OCI-LY7 (cell line): ENCODE measurements around the gene EPS8L2. TPM values are rescaled to one million over a fixed set of nuclear protein-coding genes. Genes with fewer than 3 reads are reported as not detected.

Experiments
- BruUV-seq: library from RNA; stranded (reverse); fragments of 400-500 nt; replicated peaks from 2 replicates; lab custom pipeline; 2021; lab: Mats Ljungman, UMichigan
- CTCF ChIA-PET: fragments of 300-600 bp; sonication (Branson Sonifier 250); formaldehyde crosslinking; loops from one replicate; lab custom pipeline; 2022; ENCODE audit warnings: antibody characterized with exemption; ENCODE audit not compliant: unreplicated experiment; lab: Charles Lee
- POLR2A ChIA-PET: fragments of 300-600 bp; sonication (Branson Sonifier 250); formaldehyde crosslinking; loops from one replicate; lab custom pipeline; 2022; ENCODE audit warnings: antibody characterized with exemption; lab: Charles Lee
- DNase-seq: peaks from one replicate; pipeline ENCODE4 v3.0.0-alpha.2; 2015; ENCODE audit warnings: low spot score
- H2AFZ ChIP-seq: fragments of 200-600 bp; sonication (generic), shearing (Covaris generic); 2 replicates; pipeline ENCODE4 v1.6.1; 2014; ENCODE audit warnings: mild to moderate bottlenecking, antibody characterized with exemption, low read length, moderate library complexity
- H3K27ac ChIP-seq: fragments of 200-600 bp; sonication (generic); 2 replicates; pipeline ENCODE4 v1.5.1; 2014; ENCODE audit warnings: mixed run types, low read depth, mild to moderate bottlenecking, moderate library complexity, low read length, inconsistent platforms; ENCODE audit not compliant: poor library complexity, severe bottlenecking
- H3K36me3 ChIP-seq: fragments of 200-600 bp; sonication (generic); 2 replicates; pipeline ENCODE4 v1.6.1; 2014; ENCODE audit warnings: mild to moderate bottlenecking, antibody characterized with exemption, low read length, moderate library complexity, mixed read lengths; ENCODE audit not compliant: insufficient read depth
- H3K4me1 ChIP-seq: fragments of 200-600 bp; sonication (generic); 2 replicates; pipeline ENCODE4 v1.5.1; 2014; ENCODE audit warnings: mild to moderate bottlenecking, low read length; ENCODE audit not compliant: insufficient read depth, poor library complexity, severe bottlenecking
- H3K4me2 ChIP-seq: fragments of 200-600 bp; sonication (generic); 2 replicates; pipeline ENCODE4 v1.6.1; 2014; ENCODE audit warnings: mild to moderate bottlenecking, low read length
- H3K4me3 ChIP-seq: fragments of 200-600 bp; sonication (generic); 2 replicates; pipeline ENCODE4 v1.5.1; 2014; ENCODE audit warnings: mild to moderate bottlenecking, low read depth, low read length; ENCODE audit not compliant: poor library complexity, severe bottlenecking
- H3K79me2 ChIP-seq: fragments of 200-600 bp; sonication (generic); 2 replicates; pipeline ENCODE4 v1.6.1; 2016; ENCODE audit warnings: low read depth, mild to moderate bottlenecking, low read length, moderate library complexity, mixed read lengths; ENCODE audit not compliant: insufficient read depth
- H3K9me2 ChIP-seq: fragments of 200-600 bp; sonication (generic); 2 replicates; pipeline ENCODE4 v1.6.1; 2016; ENCODE audit warnings: mild to moderate bottlenecking, low read length, mixed read lengths; ENCODE audit not compliant: insufficient read depth
- H3K9me3 ChIP-seq: fragments of 200-600 bp; sonication (generic); 2 replicates; pipeline ENCODE4 v1.6.1; 2014; ENCODE audit warnings: mild to moderate bottlenecking, mixed run types, low read length, mixed read lengths
- H4K20me1 ChIP-seq: fragments of 200-600 bp; sonication (generic); 2 replicates; pipeline ENCODE4 v1.6.1; 2014; ENCODE audit warnings: mild to moderate bottlenecking, antibody characterized with exemption, low read length, moderate library complexity, mixed read lengths; ENCODE audit not compliant: insufficient read depth
- EZH2phosphoT487 ChIP-seq: fragments of 200-600 bp; sonication (generic); IDR thresholded peaks from 2 replicates; pipeline ENCODE4 v1.6.1; 2018; ENCODE audit warnings: low read depth, borderline replicate concordance, mild to moderate bottlenecking, mixed run types, antibody characterized with exemption, low read length, moderate library complexity, mixed read lengths
- intact Hi-C: fragments of 100-400 bp; cut with micrococcal nuclease; formaldehyde crosslinking; loops from one replicate; pipeline ENCODE4 v1.10.0; 2022; ENCODE audit not compliant: unreplicated experiment
- total RNA-seq, 2 experiments: library from RNA; depleted of rRNA in 1 of 2; stranded (reverse); fragments of >200 nt in 1 of 2; shearing (Covaris generic) in 1 of 2; gene quantifications; 2 replicates each; pipeline ENCODE4 v1.2.3, GENCODE V29; 2014 to 2022
- TF ChIP-seq, protein P1 (sequence below): fragments of 200-600 bp; sonication (generic); conservative IDR thresholded peaks from 2 replicates; pipeline ENCODE4 v1.5.1; 2014; ENCODE audit warnings: mild to moderate bottlenecking, antibody characterized with exemption, low read length, moderate library complexity, mixed read lengths

The EPS8L2 gene
- total RNA-seq, 2 experiments from 2014 or later: 3.8 to 7.1 TPM

DNA sequence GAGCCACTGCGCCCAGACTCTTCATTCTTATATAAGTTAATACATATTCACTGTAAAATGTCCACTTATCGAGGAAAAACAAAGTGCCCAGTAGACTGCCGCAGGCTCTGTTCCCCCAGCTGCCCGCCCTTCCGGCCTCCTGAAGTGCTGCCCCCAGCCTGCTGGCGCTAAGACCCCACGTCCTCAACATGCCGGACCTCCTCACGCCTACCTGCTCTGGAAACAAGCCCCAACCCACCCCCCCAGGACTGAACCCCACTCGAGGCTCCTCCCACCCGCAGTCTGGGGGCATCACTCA lies 70.2 kb downstream of the EPS8L2 start:
- DNase-seq: no peak
- Histone ChIP-seq H3K4me2 (peak overlapping the region; percentile 90), H3K27ac (peak overlapping the region; percentile 57), H4K20me1 (no peaks in the 10 kb centered on the region), H3K36me3 (peaks cover 38% of the 10 kb centered on the region), H3K9me3 (no peaks in the 10 kb centered on the region), H3K4me3 (peak overlapping the region; percentile 95), H2AFZ (no peak overlapping the region), H3K4me1 (peaks cover 22% of the 10 kb centered on the region), H3K9me2 (no peaks in the 10 kb centered on the region), H3K79me2 (peaks cover 32% of the 10 kb centered on the region)
- ChIA-PET CTCF (interaction anchor here (0.6 to 1.2 kb wide), 3 partner anchors 30 to 116 kb away, joined by 3 to 8 read pairs (median 3); no protein-coding TSS in a partner anchor), POLR2A (interaction anchor here (0.6 to 2.2 kb wide), 3 partner anchors 20 to 31 kb away, joined by 4 to 9 read pairs (median 5); partner anchors contain the start of gene TALDO1)
- BruUV-seq: no TSS peak
- TF ChIP-seq, protein P1, sequence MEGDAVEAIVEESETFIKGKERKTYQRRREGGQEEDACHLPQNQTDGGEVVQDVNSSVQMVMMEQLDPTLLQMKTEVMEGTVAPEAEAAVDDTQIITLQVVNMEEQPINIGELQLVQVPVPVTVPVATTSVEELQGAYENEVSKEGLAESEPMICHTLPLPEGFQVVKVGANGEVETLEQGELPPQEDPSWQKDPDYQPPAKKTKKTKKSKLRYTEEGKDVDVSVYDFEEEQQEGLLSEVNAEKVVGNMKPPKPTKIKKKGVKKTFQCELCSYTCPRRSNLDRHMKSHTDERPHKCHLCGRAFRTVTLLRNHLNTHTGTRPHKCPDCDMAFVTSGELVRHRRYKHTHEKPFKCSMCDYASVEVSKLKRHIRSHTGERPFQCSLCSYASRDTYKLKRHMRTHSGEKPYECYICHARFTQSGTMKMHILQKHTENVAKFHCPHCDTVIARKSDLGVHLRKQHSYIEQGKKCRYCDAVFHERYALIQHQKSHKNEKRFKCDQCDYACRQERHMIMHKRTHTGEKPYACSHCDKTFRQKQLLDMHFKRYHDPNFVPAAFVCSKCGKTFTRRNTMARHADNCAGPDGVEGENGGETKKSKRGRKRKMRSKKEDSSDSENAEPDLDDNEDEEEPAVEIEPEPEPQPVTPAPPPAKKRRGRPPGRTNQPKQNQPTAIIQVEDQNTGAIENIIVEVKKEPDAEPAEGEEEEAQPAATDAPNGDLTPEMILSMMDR: no peak
- TF ChIP-seq EZH2phosphoT487: no peak
- intact Hi-C loops: loop anchor here (1.0 to 2.0 kb wide), 2 partner anchors 21 to 29 kb away; partner anchors contain the start of gene TALDO1

DNA sequence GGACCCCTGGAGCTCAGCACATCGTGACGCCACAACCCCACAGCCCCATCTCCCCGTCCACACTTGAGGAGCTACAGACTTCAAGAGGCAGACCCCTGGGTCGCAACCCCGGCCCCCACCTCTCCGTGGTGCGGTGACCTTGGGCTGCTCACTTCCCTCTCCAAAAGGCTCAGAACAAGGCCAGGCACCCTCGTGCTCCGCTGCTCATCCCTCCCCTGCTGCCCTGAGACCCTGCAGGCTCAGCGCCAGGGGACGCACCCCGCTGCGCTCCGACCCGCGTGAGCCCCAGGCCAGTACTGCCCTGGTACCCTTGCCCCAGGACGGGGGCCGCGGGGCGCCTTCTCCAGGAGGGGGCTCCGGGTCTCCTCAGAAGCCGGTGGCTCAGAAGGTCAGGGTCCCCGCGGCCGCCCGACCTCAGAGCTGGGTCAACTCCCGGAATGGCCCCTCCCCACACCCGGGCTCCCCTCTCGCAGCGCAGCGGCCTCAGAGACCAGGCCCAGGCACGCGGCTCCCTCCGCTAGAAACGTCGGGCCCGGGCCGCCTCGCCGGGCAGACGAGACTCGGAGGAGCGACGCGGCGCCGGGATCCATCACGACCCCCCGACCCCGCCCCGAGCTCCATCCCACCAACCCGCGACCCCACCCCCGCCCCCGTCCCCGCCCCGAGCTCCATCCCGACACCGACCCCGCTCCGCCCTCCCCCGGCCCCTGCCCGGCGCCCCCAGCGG lies 70.7 kb downstream of the EPS8L2 start:
- peaks cover 32% of the 10 kb centered on the region for H3K79me2 ChIP-seq
- H3K4me2 ChIP-seq: peak overlapping the region; percentile 90
- no peaks in the 10 kb centered on the region for H3K9me3 ChIP-seq
- CTCF ChIA-PET: interaction anchor here (0.6 to 1.2 kb wide), 2 partner anchors 29 to 116 kb away, joined by 3 read pairs; no protein-coding TSS in a partner anchor
- H3K9me2 ChIP-seq: no peaks in the 10 kb centered on the region
- peak; percentile 71 for DNase-seq
- POLR2A ChIA-PET: interaction anchor here (0.6 to 2.2 kb wide), 5 partner anchors 20 to 148 kb away, joined by 3 to 9 read pairs (median 5); partner anchors contain the start of genes DEAF1 and TALDO1
- no peaks in the 10 kb centered on the region for H4K20me1 ChIP-seq
- no TSS peak for BruUV-seq
- no peak for TF ChIP-seq EZH2phosphoT487
- TF ChIP-seq, protein P1: peak; percentile 31; the same call in 1 of the 2 replicates
- peak overlapping the region; percentile 57 for H3K27ac ChIP-seq
- intact Hi-C loops: loop anchor here (1.0 to 2.0 kb wide), 2 partner anchors 20 to 29 kb away; partner anchors contain the start of gene TALDO1
- H3K36me3 ChIP-seq: peaks cover 33% of the 10 kb centered on the region
- H3K4me3 ChIP-seq: peak overlapping the region; percentile 95
- H2AFZ ChIP-seq: no peak overlapping the region
- peaks cover 22% of the 10 kb centered on the region for H3K4me1 ChIP-seq

Other genes starting within 250 kb of the EPS8L2 start
- 57.1 and 65.7 TPM in 2 replicates for gene RNH1, start 199.0 kb upstream of the EPS8L2 start, total RNA-seq (2014; rRNA removed; shearing (Covaris generic))
- 48.8 and 65.5 TPM in 2 replicates for gene RNH1, start 199.0 kb upstream of the EPS8L2 start, total RNA-seq (2022)
- 53.0 and 67.8 TPM in 2 replicates for gene HRAS, start 170.7 kb upstream of the EPS8L2 start, total RNA-seq (2014; rRNA removed; shearing (Covaris generic))
- 40.1 and 46.9 TPM in 2 replicates for gene HRAS, start 170.7 kb upstream of the EPS8L2 start, total RNA-seq (2022)
- 1.2 and 1.6 TPM in 2 replicates for gene LRRC56, start 168.7 kb upstream of the EPS8L2 start, total RNA-seq (2014; rRNA removed; shearing (Covaris generic))
- 1.5 and 2.5 TPM in 2 replicates for gene LRRC56, start 168.7 kb upstream of the EPS8L2 start, total RNA-seq (2022)
- 4.7 and 7.5 TPM in 2 replicates for gene LMNTD2, start 145.5 kb upstream of the EPS8L2 start, total RNA-seq (2014; rRNA removed; shearing (Covaris generic))
- 16.9 and 17.7 TPM in 2 replicates for gene LMNTD2, start 145.5 kb upstream of the EPS8L2 start, total RNA-seq (2022)
- gene RASSF7, start 145.3 kb upstream of the EPS8L2 start, total RNA-seq (2014; rRNA removed; shearing (Covaris generic)): 18.0 and 22.1 TPM in 2 replicates
- gene RASSF7, start 145.3 kb upstream of the EPS8L2 start, total RNA-seq (2022): 11.8 and 15.1 TPM in 2 replicates
- gene PHRF1, start 129.8 kb upstream of the EPS8L2 start, total RNA-seq (2014; rRNA removed; shearing (Covaris generic)): 23.3 and 25.6 TPM in 2 replicates
- gene PHRF1, start 129.8 kb upstream of the EPS8L2 start, total RNA-seq (2022): 43.8 and 45.4 TPM in 2 replicates
- gene IRF7, start 90.3 kb upstream of the EPS8L2 start, total RNA-seq (2014; rRNA removed; shearing (Covaris generic)): 18.7 and 20.9 TPM in 2 replicates
- 15.8 and 16.6 TPM in 2 replicates for gene IRF7, start 90.3 kb upstream of the EPS8L2 start, total RNA-seq (2022)
- not detected in 2 replicates for gene CDHR5, start 81.3 kb upstream of the EPS8L2 start, total RNA-seq (2014; rRNA removed; shearing (Covaris generic))
- gene CDHR5, start 81.3 kb upstream of the EPS8L2 start, total RNA-seq (2022): not detected in 2 replicates
- gene SCT, start 79.0 kb upstream of the EPS8L2 start, total RNA-seq (2014; rRNA removed; shearing (Covaris generic)): not detected in 2 replicates
- gene SCT, start 79.0 kb upstream of the EPS8L2 start, total RNA-seq (2022): not detected in 2 replicates
- 0.16 and 2.2 TPM in 2 replicates for gene DRD4, start 69.0 kb upstream of the EPS8L2 start, total RNA-seq (2014; rRNA removed; shearing (Covaris generic))
- 3.1 and 3.5 TPM in 2 replicates for gene DRD4, start 69.0 kb upstream of the EPS8L2 start, total RNA-seq (2022)
- gene DEAF1, start 11.0 kb upstream of the EPS8L2 start, total RNA-seq (2014; rRNA removed; shearing (Covaris generic)): 35.6 and 42.7 TPM in 2 replicates
- 63.0 and 66.2 TPM in 2 replicates for gene DEAF1, start 11.0 kb upstream of the EPS8L2 start, total RNA-seq (2022)
- 52.8 and 56.8 TPM in 2 replicates for gene TMEM80, start 10.4 kb upstream of the EPS8L2 start, total RNA-seq (2014; rRNA removed; shearing (Covaris generic))
- gene TMEM80, start 10.4 kb upstream of the EPS8L2 start, total RNA-seq (2022): 51.6 and 52.7 TPM in 2 replicates
- 209 and 226 TPM in 2 replicates for gene TALDO1, start 41.2 kb downstream of the EPS8L2 start, total RNA-seq (2014; rRNA removed; shearing (Covaris generic))
- gene TALDO1, start 41.2 kb downstream of the EPS8L2 start, total RNA-seq (2022): 172 and 195 TPM in 2 replicates
- gene GATD1, start 71.3 kb downstream of the EPS8L2 start, total RNA-seq (2014; rRNA removed; shearing (Covaris generic)): 73.3 and 109 TPM in 2 replicates
- 117 and 141 TPM in 2 replicates for gene GATD1, start 71.3 kb downstream of the EPS8L2 start, total RNA-seq (2022)
- gene CEND1, start 83.9 kb downstream of the EPS8L2 start, total RNA-seq (2014; rRNA removed; shearing (Covaris generic)): 17.5 and 17.6 TPM in 2 replicates
- 25.6 and 32.5 TPM in 2 replicates for gene CEND1, start 83.9 kb downstream of the EPS8L2 start, total RNA-seq (2022)
- gene SLC25A22, start 92.0 kb downstream of the EPS8L2 start, total RNA-seq (2014; rRNA removed; shearing (Covaris generic)): 22.7 and 30.8 TPM in 2 replicates
- gene SLC25A22, start 92.0 kb downstream of the EPS8L2 start, total RNA-seq (2022): 46.2 and 50.9 TPM in 2 replicates
- 31.2 and 33.6 TPM in 2 replicates for gene PIDD1, start 99.0 kb downstream of the EPS8L2 start, total RNA-seq (2014; rRNA removed; shearing (Covaris generic))
- gene PIDD1, start 99.0 kb downstream of the EPS8L2 start, total RNA-seq (2022): 47.7 and 49.1 TPM in 2 replicates
- gene RPLP2, start 103.7 kb downstream of the EPS8L2 start, total RNA-seq (2014; rRNA removed; shearing (Covaris generic)): 1,564 and 1,687 TPM in 2 replicates
- 3,121 and 3,147 TPM in 2 replicates for gene RPLP2, start 103.7 kb downstream of the EPS8L2 start, total RNA-seq (2022)
- gene PNPLA2, start 112.7 kb downstream of the EPS8L2 start, total RNA-seq (2014; rRNA removed; shearing (Covaris generic)): 15.1 and 19.8 TPM in 2 replicates
- 41.2 and 57.5 TPM in 2 replicates for gene PNPLA2, start 112.7 kb downstream of the EPS8L2 start, total RNA-seq (2022)
- gene CRACR2B, start 121.7 kb downstream of the EPS8L2 start, total RNA-seq (2014; rRNA removed; shearing (Covaris generic)): 2.2 and 2.8 TPM in 2 replicates
- 20.1 and 21.0 TPM in 2 replicates for gene CRACR2B, start 121.7 kb downstream of the EPS8L2 start, total RNA-seq (2022)
- 0.28 TPM in 1 of 2 replicates, not detected in the other for gene CD151, start 126.7 kb downstream of the EPS8L2 start, total RNA-seq (2014; rRNA removed; shearing (Covaris generic))
- gene CD151, start 126.7 kb downstream of the EPS8L2 start, total RNA-seq (2022): 0.84 and 1.0 TPM in 2 replicates
- 206 and 224 TPM in 2 replicates for gene POLR2L, start 136.3 kb downstream of the EPS8L2 start, total RNA-seq (2014; rRNA removed; shearing (Covaris generic))
- gene POLR2L, start 136.3 kb downstream of the EPS8L2 start, total RNA-seq (2022): 64.5 and 88.3 TPM in 2 replicates
- 8.9 and 12.1 TPM in 2 replicates for gene TSPAN4, start 136.6 kb downstream of the EPS8L2 start, total RNA-seq (2014; rRNA removed; shearing (Covaris generic))
- 8.0 and 9.4 TPM in 2 replicates for gene TSPAN4, start 136.6 kb downstream of the EPS8L2 start, total RNA-seq (2022)
- gene CHID1, start 204.6 kb downstream of the EPS8L2 start, total RNA-seq (2014; rRNA removed; shearing (Covaris generic)): 30.6 and 39.4 TPM in 2 replicates
- 69.6 and 71.1 TPM in 2 replicates for gene CHID1, start 204.6 kb downstream of the EPS8L2 start, total RNA-seq (2022)
- 22.4 and 24.9 TPM in 2 replicates for gene AP2A2, start 219.6 kb downstream of the EPS8L2 start, total RNA-seq (2014; rRNA removed; shearing (Covaris generic))
- gene AP2A2, start 219.6 kb downstream of the EPS8L2 start, total RNA-seq (2022): 40.0 and 43.0 TPM in 2 replicates